KMS-11 (cell line): ENCODE data around the gene RIMS3.
A peak's percentile ranks its signal among the peaks of the same experiment; 100 is the strongest.

Experiments
- H2AFZ ChIP-seq: fragments of 200-600 bp; sonication (generic); 2 replicates; pipeline ENCODE4 v1.6.1; 2016; ENCODE audit warnings: antibody characterized with exemption, mixed run types, low read depth
- H3K27ac ChIP-seq: fragments of 200-600 bp; sonication (generic); 2 replicates; pipeline ENCODE4 v1.6.1; 2016; ENCODE audit warnings: mild to moderate bottlenecking, mixed run types
- H3K27me3 ChIP-seq: fragments of 200-600 bp; sonication (generic); 2 replicates; pipeline ENCODE4 v1.6.1; 2017; ENCODE audit warnings: mild to moderate bottlenecking, low read depth, mixed run types, moderate library complexity; ENCODE audit not compliant: insufficient read depth
- H3K36me3 ChIP-seq: fragments of 200-600 bp; sonication (generic); 2 replicates; pipeline ENCODE4 v1.6.1; 2017; ENCODE audit warnings: mild to moderate bottlenecking, mixed run types; ENCODE audit not compliant: insufficient read depth
- H3K4me1 ChIP-seq: fragments of 200-600 bp; sonication (generic); 2 replicates; pipeline ENCODE4 v1.6.1; 2016; ENCODE audit warnings: mild to moderate bottlenecking, low read depth, mixed run types; ENCODE audit not compliant: poor library complexity, severe bottlenecking
- H3K4me2 ChIP-seq: fragments of 200-600 bp; sonication (generic); 2 replicates; pipeline ENCODE4 v1.7.0; 2016; ENCODE audit warnings: mild to moderate bottlenecking, mixed run types
- H3K4me3 ChIP-seq: fragments of 200-600 bp; sonication (generic); IDR thresholded peaks from 2 replicates; pipeline ENCODE4 v1.6.1; 2017; ENCODE audit warnings: low read depth, low read length, mixed read lengths; ENCODE audit not compliant: insufficient read depth
- H3K79me2 ChIP-seq: fragments of 200-600 bp; sonication (generic); 2 replicates; pipeline ENCODE4 v1.6.1; 2016; ENCODE audit warnings: low read depth, mixed run types; ENCODE audit not compliant: insufficient read depth
- H3K9ac ChIP-seq: fragments of 200-600 bp; sonication (generic); 2 replicates; pipeline ENCODE4 v1.6.1; 2016; ENCODE audit warnings: mild to moderate bottlenecking, mixed run types
- H4K20me1 ChIP-seq: fragments of 200-600 bp; sonication (generic); 2 replicates; pipeline ENCODE4 v1.6.1; 2016; ENCODE audit warnings: mild to moderate bottlenecking, mixed run types; ENCODE audit not compliant: insufficient read depth
- TF ChIP-seq, protein P1 (sequence below): fragments of 200-600 bp; sonication (generic); conservative IDR thresholded peaks from 2 replicates; pipeline ENCODE4 v1.6.1; 2017; ENCODE audit warnings: low read depth, mild to moderate bottlenecking, antibody characterized with exemption, low read length, moderate library complexity, mixed read lengths

RIMS3 gene

DNA sequence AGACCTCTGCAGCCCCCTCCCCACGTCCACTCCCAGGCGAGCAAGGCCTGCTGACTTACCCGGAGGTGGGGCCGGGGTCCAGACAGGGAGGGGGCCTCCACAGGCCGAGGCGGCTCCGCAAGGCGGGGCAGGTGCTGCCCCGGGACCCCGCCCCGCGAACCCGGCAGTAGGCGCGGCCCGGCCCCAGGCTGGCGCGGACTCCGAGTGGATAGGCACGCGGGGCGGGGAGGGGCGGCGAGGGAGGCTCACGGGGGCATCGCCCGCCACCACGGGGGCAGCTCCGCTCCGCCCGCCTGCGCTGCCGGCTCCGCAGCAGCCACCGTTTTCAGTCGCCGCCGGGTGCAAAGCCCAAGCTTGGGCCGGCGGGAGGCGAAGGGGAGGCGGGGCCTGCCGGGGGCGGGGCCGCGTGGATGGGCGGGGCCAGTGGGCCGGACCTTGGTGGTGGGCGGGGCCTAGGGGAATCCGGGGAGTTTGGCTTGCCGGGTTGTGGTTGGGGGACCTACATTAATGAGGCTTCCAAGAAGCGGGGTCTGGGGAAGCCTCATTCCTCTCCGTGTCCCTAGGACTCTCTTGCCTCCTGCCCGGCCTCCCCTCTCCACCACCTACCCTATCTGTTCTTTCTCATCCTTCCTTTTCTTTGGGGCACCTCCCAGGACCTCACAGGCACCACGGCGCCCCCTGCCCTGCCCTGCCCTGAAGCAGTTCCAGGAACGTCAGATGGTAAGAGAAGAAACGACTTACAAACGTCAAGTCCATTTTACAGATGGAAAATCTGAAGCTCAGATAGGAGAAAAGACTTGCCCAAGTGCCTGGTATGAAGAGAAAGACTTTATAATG is at the start of gene RIMS3:
Gene RIMS3 (minus strand): TSS at position 348 of the 837 bp plus-strand sequence. CDS start 23,757 bp downstream, outside the sequence.
- Histone ChIP-seq H4K20me1 (no peaks in the 10 kb centered on the region), H3K9ac (peak within 1 kb of the TSS; percentile 49; the same call in 1 of the 2 replicates), H3K4me1 (peaks cover 75% of the 10 kb centered on the region), H3K79me2 (peaks cover 25% of the 10 kb centered on the region; the same call in 1 of the 2 replicates), H3K27me3 (no peaks in the 10 kb centered on the region), H3K4me2 (peak within 1 kb of the TSS; percentile 99), H3K4me3 (no peak within 1 kb of the TSS), H3K27ac (peak within 1 kb of the TSS; percentile 78), H2AFZ (peak within 1 kb of the TSS; percentile 87; the same call in 1 of the 2 replicates), H3K36me3 (no peaks in the 10 kb centered on the region)
- TF ChIP-seq, protein P1, sequence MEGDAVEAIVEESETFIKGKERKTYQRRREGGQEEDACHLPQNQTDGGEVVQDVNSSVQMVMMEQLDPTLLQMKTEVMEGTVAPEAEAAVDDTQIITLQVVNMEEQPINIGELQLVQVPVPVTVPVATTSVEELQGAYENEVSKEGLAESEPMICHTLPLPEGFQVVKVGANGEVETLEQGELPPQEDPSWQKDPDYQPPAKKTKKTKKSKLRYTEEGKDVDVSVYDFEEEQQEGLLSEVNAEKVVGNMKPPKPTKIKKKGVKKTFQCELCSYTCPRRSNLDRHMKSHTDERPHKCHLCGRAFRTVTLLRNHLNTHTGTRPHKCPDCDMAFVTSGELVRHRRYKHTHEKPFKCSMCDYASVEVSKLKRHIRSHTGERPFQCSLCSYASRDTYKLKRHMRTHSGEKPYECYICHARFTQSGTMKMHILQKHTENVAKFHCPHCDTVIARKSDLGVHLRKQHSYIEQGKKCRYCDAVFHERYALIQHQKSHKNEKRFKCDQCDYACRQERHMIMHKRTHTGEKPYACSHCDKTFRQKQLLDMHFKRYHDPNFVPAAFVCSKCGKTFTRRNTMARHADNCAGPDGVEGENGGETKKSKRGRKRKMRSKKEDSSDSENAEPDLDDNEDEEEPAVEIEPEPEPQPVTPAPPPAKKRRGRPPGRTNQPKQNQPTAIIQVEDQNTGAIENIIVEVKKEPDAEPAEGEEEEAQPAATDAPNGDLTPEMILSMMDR = peak; percentile 67

DNA sequence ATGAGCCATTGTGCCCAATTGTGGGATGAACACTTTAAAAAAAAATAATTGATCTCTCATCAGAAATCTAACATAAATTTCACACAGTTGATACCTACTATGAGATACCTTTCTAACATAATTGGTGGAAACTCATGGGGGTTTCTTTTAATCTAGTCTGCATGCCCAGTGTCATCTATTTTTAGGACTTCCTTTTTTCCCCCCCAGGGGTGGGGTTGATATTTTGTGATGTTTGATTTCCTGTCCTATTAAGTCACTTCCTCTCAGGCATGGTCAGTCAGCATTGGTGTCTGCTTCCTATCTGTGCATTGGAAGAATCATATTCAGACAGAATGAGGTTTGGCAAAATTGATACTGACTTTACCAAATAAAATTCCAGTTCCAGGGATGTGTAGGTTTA is 47.5 kb upstream of the RIMS3 start:
- Histone ChIP-seq H3K9ac (no peak overlapping the region), H3K27me3 (no peaks in the 10 kb centered on the region), H3K79me2 (peaks cover 34% of the 10 kb centered on the region), H2AFZ (no peak overlapping the region), H4K20me1 (no peaks in the 10 kb centered on the region), H3K4me2 (no peak overlapping the region), H3K4me1 (peaks cover 29% of the 10 kb centered on the region), H3K36me3 (no peaks in the 10 kb centered on the region), H3K27ac (no peak overlapping the region), H3K4me3 (no peak overlapping the region)
- TF ChIP-seq, protein P1 = no peak

DNA sequence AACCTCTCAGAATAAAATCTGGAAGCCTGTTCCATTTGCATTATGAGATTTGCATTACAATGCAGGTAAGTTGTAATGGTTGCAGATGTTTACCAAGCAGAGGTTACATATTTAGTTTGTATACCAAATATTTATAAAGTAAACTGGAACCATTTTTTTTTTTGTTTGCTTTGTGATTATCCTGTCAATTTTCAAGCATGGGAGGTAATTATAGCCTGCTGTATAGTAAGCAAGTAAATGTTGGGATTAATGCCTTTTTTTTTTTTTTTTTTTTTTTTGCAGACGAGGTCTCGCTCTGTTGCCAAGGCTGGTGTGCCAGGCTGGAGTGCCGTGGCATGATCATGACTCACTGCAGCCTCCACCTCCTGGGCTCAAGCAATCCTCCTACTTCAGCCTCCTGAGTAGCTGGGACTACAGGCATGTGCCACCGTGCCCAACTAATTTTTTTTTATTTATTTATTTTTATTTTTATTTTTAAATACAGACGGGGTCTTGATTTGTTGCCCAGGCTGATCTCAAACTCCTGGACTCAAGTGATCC is 47.0 kb upstream of the RIMS3 start:
- no peak overlapping the region for H3K27ac ChIP-seq

DNA sequence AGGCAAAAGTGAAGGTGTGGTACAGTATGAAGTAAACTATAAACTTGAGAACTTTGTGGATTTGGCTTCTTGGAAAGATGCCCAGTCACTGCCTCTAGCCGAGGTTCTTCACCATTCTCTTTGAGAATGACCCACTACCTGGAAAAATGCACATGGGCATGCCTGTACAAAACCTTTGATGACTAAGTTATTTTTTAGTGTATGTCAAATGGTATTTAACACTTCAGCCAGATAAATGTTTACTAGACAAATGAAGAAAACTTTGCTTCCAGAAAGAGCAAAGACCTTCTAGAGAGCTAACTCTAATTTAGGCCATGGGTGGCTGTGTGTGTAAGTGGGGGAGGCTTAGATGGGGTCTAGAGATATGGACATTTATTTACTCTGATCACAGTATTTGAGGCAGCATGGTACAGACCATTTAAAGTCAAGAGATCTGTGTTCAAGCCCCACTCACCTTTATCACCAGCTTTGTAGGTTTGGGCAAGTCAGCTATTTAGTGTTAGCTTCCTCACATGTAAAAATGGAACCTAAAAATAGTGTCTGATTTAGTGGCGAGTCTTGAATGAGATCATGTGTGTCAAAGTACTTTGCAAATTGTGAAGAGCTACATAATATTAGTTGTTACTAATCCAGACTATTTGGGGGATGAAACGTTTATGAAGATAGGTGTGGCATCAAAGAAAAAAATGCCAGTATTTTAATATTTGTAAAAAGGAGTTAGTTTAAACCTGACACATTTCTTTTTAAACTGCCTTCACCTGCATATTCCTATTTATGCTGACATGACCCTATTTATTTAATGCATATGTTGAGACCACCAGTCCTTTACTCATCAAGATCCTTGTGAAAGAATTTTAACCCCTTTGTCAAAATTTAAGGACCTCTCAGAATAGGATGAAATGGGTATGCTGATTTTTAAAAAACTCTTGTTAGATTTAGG is 46.3 kb upstream of the RIMS3 start:
- no peak overlapping the region for H3K9ac ChIP-seq
- H3K4me3 ChIP-seq = no peak overlapping the region
- peaks cover 29% of the 10 kb centered on the region for H3K4me1 ChIP-seq
- H3K27me3 ChIP-seq = no peaks in the 10 kb centered on the region
- no peak overlapping the region for H2AFZ ChIP-seq
- no peaks in the 10 kb centered on the region for H3K36me3 ChIP-seq
- H3K79me2 ChIP-seq = peaks cover 44% of the 10 kb centered on the region
- H3K4me2 ChIP-seq = peak overlapping the region; percentile 37; the same call in 1 of the 2 replicates
- peak overlapping the region; percentile 3; the same call in 1 of the 2 replicates for H3K27ac ChIP-seq
- H4K20me1 ChIP-seq = no peaks in the 10 kb centered on the region
- TF ChIP-seq, protein P1 = no peak

More for the DNA sequence above, 47.0 kb upstream of the RIMS3 start:
- TF ChIP-seq, protein P1 = no peak
- no peaks in the 10 kb centered on the region for H4K20me1 ChIP-seq
- H3K9ac ChIP-seq = no peak overlapping the region
- no peak overlapping the region; the same call in 1 of the 2 replicates for H3K4me2 ChIP-seq
- H2AFZ ChIP-seq = no peak overlapping the region
- H3K4me3 ChIP-seq = no peak overlapping the region
- no peaks in the 10 kb centered on the region for H3K27me3 ChIP-seq
- no peaks in the 10 kb centered on the region for H3K36me3 ChIP-seq
- H3K4me1 ChIP-seq = peaks cover 29% of the 10 kb centered on the region
- H3K79me2 ChIP-seq = peaks cover 39% of the 10 kb centered on the region
